ENCODE measurements around the gene C3orf20.

The C3orf20 gene

DNA sequence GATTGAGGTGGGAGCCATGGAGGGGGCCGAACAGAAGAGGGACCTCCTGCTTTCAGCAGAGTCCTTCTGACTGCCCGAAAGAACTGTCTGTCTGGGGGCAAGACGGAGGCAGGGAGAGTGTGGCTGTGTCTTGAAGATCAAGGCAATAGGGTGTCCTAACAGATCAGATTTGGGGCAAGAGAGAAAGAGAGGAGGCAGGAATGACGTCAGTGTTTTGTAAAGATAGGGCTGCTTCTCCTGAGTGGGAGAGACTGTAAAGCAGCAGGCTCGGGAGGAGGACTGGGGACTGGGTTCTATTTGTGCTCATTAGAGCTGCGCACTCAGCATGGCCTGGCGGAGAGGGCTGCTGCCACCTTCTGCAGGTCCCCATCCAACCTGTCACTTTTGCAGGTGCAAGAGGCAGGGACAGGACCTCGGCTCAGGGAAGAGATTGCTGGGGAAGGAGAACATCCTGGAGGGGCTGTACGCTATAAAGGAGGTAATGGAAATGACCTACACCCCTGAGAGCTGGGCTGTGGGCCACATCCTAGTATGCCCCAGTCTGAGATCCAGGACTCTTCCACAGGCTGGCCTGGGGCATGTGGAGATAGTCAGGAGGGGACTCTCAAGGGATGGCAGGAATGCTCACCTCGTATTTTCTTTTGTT lies 114.8 kb downstream of the C3orf20 start:
- H3K4me1 Mint-ChIP-seq: no peaks in the 10 kb centered on the region
- no peak for DNase-seq
- no peak for ATAC-seq (replicated peaks)
- H3K27ac Mint-ChIP-seq: no peak overlapping the region
- H3K36me3 Mint-ChIP-seq: no peaks in the 10 kb centered on the region
- no peaks in the 10 kb centered on the region for H3K9me3 Mint-ChIP-seq
- peaks cover 36 to 66% of the 10 kb centered on the region in 2 donors for H3K27me3 Mint-ChIP-seq
- no peak overlapping the region for H3K4me3 Mint-ChIP-seq

DNA sequence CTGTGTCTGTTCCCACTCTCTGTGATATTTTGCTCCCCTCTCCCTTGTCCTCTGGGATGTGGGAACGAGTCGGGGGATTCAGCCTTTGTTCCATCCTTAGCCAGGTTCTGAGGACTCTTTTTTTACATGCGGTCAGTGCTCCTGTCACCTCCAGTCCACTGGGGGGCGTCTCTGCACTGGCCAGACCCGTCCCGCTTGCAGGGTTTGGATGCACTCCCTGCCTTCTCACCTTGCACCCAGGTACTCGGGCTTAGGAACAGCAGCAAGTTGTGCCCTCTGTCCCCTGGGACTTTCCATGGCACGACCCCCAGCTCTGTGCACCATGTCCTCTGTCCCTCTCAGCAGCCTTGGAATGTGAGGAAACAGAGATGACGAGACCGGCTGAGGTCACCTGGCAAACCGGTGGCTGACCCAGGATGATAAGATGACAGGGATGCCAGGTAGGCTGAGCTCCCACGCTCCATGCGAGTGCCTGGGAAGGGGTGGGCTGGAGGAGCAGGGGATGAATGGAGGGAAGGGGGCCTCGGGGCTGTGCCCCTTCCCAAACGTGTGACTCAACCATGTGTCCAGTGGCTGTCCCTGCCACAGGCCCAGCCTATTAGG lies 116.5 kb downstream of the C3orf20 start:
- no peak overlapping the region for H3K27ac Mint-ChIP-seq
- no peaks in the 10 kb centered on the region for H3K4me1 Mint-ChIP-seq
- no peak overlapping the region for H3K4me3 Mint-ChIP-seq
- H3K9me3 Mint-ChIP-seq: no peaks in the 10 kb centered on the region
- peaks cover 29 to 52% of the 10 kb centered on the region in 2 donors for H3K27me3 Mint-ChIP-seq
- H3K36me3 Mint-ChIP-seq: no peaks in the 10 kb centered on the region
- ATAC-seq (replicated peaks) (peak; percentile 78 to 81), DNase-seq (peak; percentile 12)

DNA sequence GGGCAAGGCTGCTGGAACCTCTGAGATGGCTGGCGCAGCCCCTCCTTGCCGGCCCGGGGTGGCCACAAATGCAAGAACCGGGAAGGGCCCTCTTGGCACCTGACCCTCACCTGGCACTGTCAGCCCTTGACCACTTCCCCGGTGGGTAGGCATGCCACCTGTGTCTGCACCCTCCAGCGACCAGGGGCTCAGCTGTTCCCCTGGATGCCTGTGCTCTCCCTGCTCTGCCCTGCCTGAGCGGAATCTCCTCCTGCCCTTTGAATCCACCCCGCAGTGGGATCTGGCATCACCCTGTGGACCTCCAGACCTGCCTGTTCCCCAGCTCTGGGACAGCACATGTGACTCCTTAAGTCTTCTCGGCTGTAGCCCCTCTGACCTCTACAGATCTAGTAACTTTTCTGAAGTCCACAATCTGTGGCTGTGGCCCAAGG lies 117.8 kb downstream of the C3orf20 start:
- ATAC-seq (replicated peaks) (no peak), DNase-seq (no peak)

DNA sequence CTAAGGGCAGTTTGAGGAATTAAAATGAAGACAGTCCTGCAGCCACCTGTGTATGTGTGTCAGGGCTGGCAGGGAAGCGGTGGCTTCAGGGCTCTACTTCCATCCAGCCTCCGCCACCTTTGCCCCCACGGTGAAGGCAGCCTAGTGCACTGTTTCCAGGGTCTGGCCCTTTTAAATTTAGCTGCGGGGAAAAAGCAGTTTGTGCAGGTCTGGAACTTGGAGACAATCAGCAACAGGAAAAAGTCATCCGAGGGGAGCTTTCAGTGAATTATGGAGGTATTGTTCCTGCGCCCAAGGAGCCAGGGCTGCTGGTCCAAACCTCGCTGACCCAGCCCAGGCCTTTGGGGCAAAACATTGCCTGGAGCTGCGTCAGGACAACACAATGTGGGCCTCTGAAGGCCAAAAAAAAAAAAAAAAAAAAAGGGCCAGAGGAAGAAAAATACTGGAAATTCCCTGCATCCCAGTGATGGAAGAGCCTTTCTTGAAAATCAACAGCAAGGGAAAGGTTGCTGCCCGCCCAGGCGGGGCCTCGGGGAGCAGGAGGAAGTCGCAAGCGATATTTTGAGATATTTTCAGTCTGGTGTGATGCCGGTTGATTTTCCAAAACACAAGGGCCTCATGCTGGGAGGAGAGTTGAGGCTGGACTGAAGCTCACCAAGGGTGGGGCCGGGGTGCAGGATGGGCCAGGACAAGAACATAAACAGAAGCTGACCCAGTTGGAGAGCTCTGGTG lies 118.4 kb downstream of the C3orf20 start:
- no peak for ATAC-seq (replicated peaks)
- H3K27ac Mint-ChIP-seq: no peak overlapping the region
- no peak overlapping the region for H3K4me3 Mint-ChIP-seq
- DNase-seq: no peak
- H3K27me3 Mint-ChIP-seq: peaks cover 24 to 40% of the 10 kb centered on the region in 2 donors
- no peaks in the 10 kb centered on the region for H3K9me3 Mint-ChIP-seq
- H3K36me3 Mint-ChIP-seq: no peaks in the 10 kb centered on the region
- no peaks in the 10 kb centered on the region for H3K4me1 Mint-ChIP-seq

More for the DNA sequence above, 117.8 kb downstream of the C3orf20 start:
- Mint-ChIP-seq H3K4me3 (no peak overlapping the region), H3K27me3 (peaks cover 29 to 41% of the 10 kb centered on the region in 2 donors), H3K4me1 (no peaks in the 10 kb centered on the region), H3K9me3 (no peaks in the 10 kb centered on the region), H3K36me3 (no peaks in the 10 kb centered on the region), H3K27ac (peak overlapping the region; percentile 60)

- Mint-ChIP-seq H3K4me3 (no peak overlapping the region), H3K27me3 (peaks cover 23 to 41% of the 10 kb centered on the region in 2 donors), H3K4me1 (no peaks in the 10 kb centered on the region), H3K27ac (no peak overlapping the region), H3K36me3 (no peaks in the 10 kb centered on the region), H3K9me3 (no peaks in the 10 kb centered on the region)
- DNase-seq (no peak), ATAC-seq (replicated peaks) (no peak)
These were observed 118.9 kb downstream of the C3orf20 start for GRCh38 chr3:14793858-14794234.

GRCh38 chr3:14794435-14794834 lies 119.5 kb downstream of the C3orf20 start:
- no peaks in the 10 kb centered on the region for H3K36me3 Mint-ChIP-seq
- ATAC-seq (replicated peaks): no peak

GRCh38 chr3:14795996-14796395 lies 121.1 kb downstream of the C3orf20 start:
- no peaks in the 10 kb centered on the region for H3K36me3 Mint-ChIP-seq
- H3K27ac Mint-ChIP-seq: no peak overlapping the region
- H3K4me3 Mint-ChIP-seq: no peak overlapping the region
- ATAC-seq (replicated peaks) (no peak), DNase-seq (no peak)
- peaks cover 16 to 30% of the 10 kb centered on the region in 2 donors for H3K27me3 Mint-ChIP-seq
- H3K4me1 Mint-ChIP-seq: no peaks in the 10 kb centered on the region
- H3K9me3 Mint-ChIP-seq: no peaks in the 10 kb centered on the region

More at GRCh38 chr3:14794435-14794834, 119.5 kb downstream of the C3orf20 start:
- DNase-seq: no peak
- Mint-ChIP-seq H3K27ac (no peak overlapping the region), H3K27me3 (peaks cover 22 to 36% of the 10 kb centered on the region in 2 donors), H3K4me1 (no peaks in the 10 kb centered on the region), H3K4me3 (no peak overlapping the region), H3K9me3 (no peaks in the 10 kb centered on the region)

GRCh38 chr3:14796403-14797077 lies 121.6 kb downstream of the C3orf20 start:
- Mint-ChIP-seq H3K36me3 (no peaks in the 10 kb centered on the region), H3K27ac (no peak overlapping the region), H3K27me3 (peaks cover 10 to 26% of the 10 kb centered on the region in 2 donors), H3K4me1 (no peaks in the 10 kb centered on the region), H3K4me3 (no peak overlapping the region), H3K9me3 (no peaks in the 10 kb centered on the region)
- no peak for DNase-seq
- no peak for ATAC-seq (replicated peaks)

GRCh38 chr3:14797731-14798130 lies 122.8 kb downstream of the C3orf20 start:
- ATAC-seq (replicated peaks) (no peak), DNase-seq (no peak)
- peaks cover 7 to 21% of the 10 kb centered on the region in 2 donors for H3K27me3 Mint-ChIP-seq
- H3K4me1 Mint-ChIP-seq: no peaks in the 10 kb centered on the region
- H3K4me3 Mint-ChIP-seq: no peak overlapping the region
- no peaks in the 10 kb centered on the region for H3K36me3 Mint-ChIP-seq
- no peak overlapping the region for H3K27ac Mint-ChIP-seq
- no peaks in the 10 kb centered on the region for H3K9me3 Mint-ChIP-seq

GRCh38 chr3:14798231-14798630 lies 123.3 kb downstream of the C3orf20 start:
- Mint-ChIP-seq H3K36me3 (no peaks in the 10 kb centered on the region), H3K27ac (no peak overlapping the region), H3K27me3 (peaks cover 8 to 21% of the 10 kb centered on the region in 2 donors), H3K4me3 (no peak overlapping the region), H3K9me3 (no peaks in the 10 kb centered on the region), H3K4me1 (no peaks in the 10 kb centered on the region)
- DNase-seq (no peak), ATAC-seq (replicated peaks) (no peak)

GRCh38 chr3:14799146-14799545 lies 124.2 kb downstream of the C3orf20 start:
- Mint-ChIP-seq H3K4me3 (no peak overlapping the region), H3K4me1 (no peaks in the 10 kb centered on the region), H3K9me3 (no peaks in the 10 kb centered on the region), H3K27ac (no peak overlapping the region), H3K27me3 (peaks cover 15 to 30% of the 10 kb centered on the region in 2 donors), H3K36me3 (no peaks in the 10 kb centered on the region)
- DNase-seq (no peak), ATAC-seq (replicated peaks) (no peak)

- Mint-ChIP-seq H3K4me3 (no peak overlapping the region), H3K27ac (no peak overlapping the region), H3K27me3 (peaks cover 24 to 45% of the 10 kb centered on the region in 2 donors), H3K4me1 (peaks cover 2 to 6% of the 10 kb centered on the region in 2 donors), H3K36me3 (no peaks in the 10 kb centered on the region), H3K9me3 (no peaks in the 10 kb centered on the region)
- ATAC-seq (replicated peaks) (no peak), DNase-seq (no peak)
These were observed 126.1 kb downstream of the C3orf20 start for GRCh38 chr3:14801031-14801430.

DNA sequence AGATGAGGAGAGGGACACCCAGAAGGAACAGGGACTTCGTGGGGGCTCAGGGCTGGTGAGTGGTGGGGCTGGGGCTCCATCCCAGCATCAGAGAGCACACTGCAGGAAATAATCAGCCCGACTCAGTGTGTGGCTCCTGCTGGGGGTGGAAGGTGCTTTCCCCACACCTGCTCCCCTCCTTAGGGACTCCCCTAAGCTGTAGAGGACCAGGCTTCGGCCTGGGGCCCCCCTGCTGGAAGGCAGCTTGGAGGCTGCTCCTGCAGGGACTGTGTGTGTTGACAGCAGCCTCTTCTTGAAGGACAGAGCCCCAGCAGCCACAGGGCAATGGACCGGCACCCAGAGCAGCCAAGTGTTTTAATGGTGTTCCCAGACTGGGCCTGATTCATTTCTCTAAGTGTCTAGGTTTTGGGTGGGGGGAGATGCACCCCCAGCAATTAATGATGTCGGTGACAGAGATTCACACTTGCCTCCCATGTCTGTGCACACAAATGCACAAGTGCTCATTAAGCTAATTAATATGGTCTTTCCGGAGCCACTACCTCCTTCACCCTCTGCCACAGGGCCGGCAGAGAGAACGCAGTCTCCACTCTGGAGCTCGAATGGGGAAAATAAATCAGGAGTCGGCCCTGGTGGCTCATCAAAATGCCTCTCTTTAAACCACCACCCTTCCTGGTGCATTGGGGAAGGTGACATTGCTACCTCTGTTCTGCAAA lies 126.9 kb downstream of the C3orf20 start:
- Mint-ChIP-seq H3K4me1 (peaks cover 4 to 9% of the 10 kb centered on the region in 2 donors), H3K36me3 (no peaks in the 10 kb centered on the region), H3K27ac (no peak overlapping the region), H3K27me3 (peaks cover 27 to 51% of the 10 kb centered on the region in 2 donors), H3K9me3 (no peaks in the 10 kb centered on the region), H3K4me3 (no peak overlapping the region)
- no peak for DNase-seq
- ATAC-seq (replicated peaks): no peak

DNA sequence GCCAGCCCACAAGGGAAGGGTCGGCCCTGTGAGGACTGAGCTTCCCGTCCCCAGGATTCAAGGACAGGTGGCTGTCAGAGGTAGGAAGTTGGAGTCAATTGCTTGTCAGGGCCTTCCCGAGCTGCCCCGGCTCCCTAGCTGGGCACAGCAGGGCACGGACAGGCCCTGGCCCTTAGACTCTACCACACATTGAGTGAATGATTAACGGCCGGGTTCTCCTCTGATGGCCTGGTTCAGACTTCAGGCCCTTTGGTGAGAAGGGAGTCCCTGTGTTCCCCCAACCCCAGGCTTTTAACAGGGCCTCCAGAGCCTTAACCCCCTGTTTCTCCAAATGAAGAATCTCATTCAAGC lies 127.4 kb downstream of the C3orf20 start:
- Mint-ChIP-seq H3K4me3 (no peak overlapping the region), H3K27me3 (peaks cover 31 to 55% of the 10 kb centered on the region in 2 donors), H3K27ac (no peak overlapping the region), H3K36me3 (no peaks in the 10 kb centered on the region), H3K9me3 (no peaks in the 10 kb centered on the region), H3K4me1 (peaks cover 6 to 13% of the 10 kb centered on the region in 2 donors)
- DNase-seq: no peak
- no peak for ATAC-seq (replicated peaks)
